GM12801 (cell line): Measurements from ENCODE around the gene CCDC152.

Source experiments
- TF ChIP-seq, protein P1 (sequence below): IDR thresholded peaks from one replicate; pipeline ENCODE4 v1.5.1; 2011; ENCODE audit warnings: control low read depth; ENCODE audit not compliant: insufficient read length; ENCODE audit errors: extremely low read depth

CCDC152 gene

GRCh38 chr5:42807722-42808447 is 51.3 kb downstream of the CCDC152 start:
- TF ChIP-seq, protein P1, sequence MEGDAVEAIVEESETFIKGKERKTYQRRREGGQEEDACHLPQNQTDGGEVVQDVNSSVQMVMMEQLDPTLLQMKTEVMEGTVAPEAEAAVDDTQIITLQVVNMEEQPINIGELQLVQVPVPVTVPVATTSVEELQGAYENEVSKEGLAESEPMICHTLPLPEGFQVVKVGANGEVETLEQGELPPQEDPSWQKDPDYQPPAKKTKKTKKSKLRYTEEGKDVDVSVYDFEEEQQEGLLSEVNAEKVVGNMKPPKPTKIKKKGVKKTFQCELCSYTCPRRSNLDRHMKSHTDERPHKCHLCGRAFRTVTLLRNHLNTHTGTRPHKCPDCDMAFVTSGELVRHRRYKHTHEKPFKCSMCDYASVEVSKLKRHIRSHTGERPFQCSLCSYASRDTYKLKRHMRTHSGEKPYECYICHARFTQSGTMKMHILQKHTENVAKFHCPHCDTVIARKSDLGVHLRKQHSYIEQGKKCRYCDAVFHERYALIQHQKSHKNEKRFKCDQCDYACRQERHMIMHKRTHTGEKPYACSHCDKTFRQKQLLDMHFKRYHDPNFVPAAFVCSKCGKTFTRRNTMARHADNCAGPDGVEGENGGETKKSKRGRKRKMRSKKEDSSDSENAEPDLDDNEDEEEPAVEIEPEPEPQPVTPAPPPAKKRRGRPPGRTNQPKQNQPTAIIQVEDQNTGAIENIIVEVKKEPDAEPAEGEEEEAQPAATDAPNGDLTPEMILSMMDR: no peak

- TF ChIP-seq, protein P1: no peak
These were observed 52.4 kb downstream of the CCDC152 start for GRCh38 chr5:42808888-42809611.

DNA sequence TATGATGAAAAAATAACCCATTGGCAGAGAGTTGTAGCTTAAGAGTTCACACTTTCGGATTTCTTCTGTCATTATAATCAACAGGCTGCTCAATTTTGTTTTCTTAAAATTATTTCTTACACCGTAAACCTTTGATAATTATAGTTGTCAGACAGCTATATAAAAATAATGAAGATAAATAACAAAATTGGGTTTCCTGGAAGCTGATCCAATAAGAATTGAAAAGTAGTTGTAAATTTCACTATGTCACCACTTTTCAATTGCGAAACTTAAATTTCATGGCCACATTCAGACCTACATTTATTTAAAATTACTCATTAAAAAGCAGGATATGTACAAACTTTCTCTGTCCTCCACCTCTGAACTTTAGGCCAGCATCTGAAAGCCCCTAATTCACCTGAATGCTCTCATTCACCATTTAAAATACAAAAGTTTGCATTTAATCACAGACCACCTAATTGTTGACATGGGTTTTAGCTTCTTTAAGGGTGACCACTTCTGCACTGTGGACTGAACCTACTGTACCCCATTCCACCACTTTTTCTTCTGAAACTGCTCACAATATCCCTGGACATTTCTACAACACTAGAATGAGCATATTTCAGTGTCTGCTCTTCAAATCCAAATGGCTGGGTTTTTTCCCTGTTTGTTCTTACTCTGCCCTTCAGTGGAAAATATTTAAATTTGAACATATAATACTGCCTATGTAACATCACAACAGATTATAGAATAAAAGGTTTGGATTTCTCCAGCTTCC is 54.4 kb downstream of the CCDC152 start:
- TF ChIP-seq, protein P1: no peak

GRCh38 chr5:42811591-42812446 is 55.2 kb downstream of the CCDC152 start, which contains the start of gene SELENOP:
SELENOP (minus strand) TSS chr5:42811892; CDS start chr5:42808353, 3,539 bp downstream.
- TF ChIP-seq, protein P1: no peak

GRCh38 chr5:42812620-42813019 is 56.0 kb downstream of the CCDC152 start:
- TF ChIP-seq, protein P1: no peak

GRCh38 chr5:42813533-42813932 is 56.9 kb downstream of the CCDC152 start:
- TF ChIP-seq, protein P1: no peak
